OCI-LY7 (cell line): ENCODE results near the gene MTHFD1L.

ENCODE experiments used
- CTCF ChIP-seq: fragments of 200-600 bp; sonication (generic); conservative IDR thresholded peaks from 2 replicates; pipeline ENCODE4 v1.5.1; 2014; ENCODE audit warnings: mild to moderate bottlenecking, antibody characterized with exemption, low read length, moderate library complexity, mixed read lengths
- EZH2phosphoT487 ChIP-seq: fragments of 200-600 bp; sonication (generic); IDR thresholded peaks from 2 replicates; pipeline ENCODE4 v1.6.1; 2018; ENCODE audit warnings: low read depth, borderline replicate concordance, mild to moderate bottlenecking, mixed run types, antibody characterized with exemption, low read length, moderate library complexity, mixed read lengths

- TF ChIP-seq CTCF (no peak), EZH2phosphoT487 (no peak)
These were observed 131.5 kb downstream of the MTHFD1L start for GRCh38 chr6:150996968-150997367.
